PFSK-1 (cell line): ENCODE measurements around the gene PRKN.

Experiments used
- POLR2AphosphoS5 ChIP-seq: IDR thresholded peaks from 2 replicates; pipeline ENCODE4 v1.6.1; 2012; ENCODE audit warnings: low read depth, mild to moderate bottlenecking, control low read depth, low read length, moderate library complexity
- SIN3A ChIP-seq: IDR thresholded peaks from 2 replicates; pipeline ENCODE4 v1.6.1; 2012; ENCODE audit warnings: mild to moderate bottlenecking, low read length, moderate library complexity, borderline replicate concordance; ENCODE audit not compliant: insufficient read depth

GRCh38 chr6:162222521-162222920 lies 505.0 kb downstream of the PRKN start:
- TF ChIP-seq SIN3A, result no peak
- no peak for TF ChIP-seq POLR2AphosphoS5
